Astrocyte (in vitro differentiated cells and primary cell): ENCODE results near the gene FAM219A.

Experiments used
- CTCF ChIP-seq: IDR thresholded peaks from 2 replicates; pipeline ENCODE4 v1.5.1; 2011; ENCODE audit warnings: low read depth, mild to moderate bottlenecking, inconsistent platforms, low read length, moderate library complexity; ENCODE audit not compliant: insufficient read depth
- EZH2 ChIP-seq: IDR thresholded peaks from 2 replicates; pipeline ENCODE4 v1.6.1; 2012; ENCODE audit warnings: mild to moderate bottlenecking, low read length, inconsistent platforms; ENCODE audit not compliant: insufficient read depth

DNA sequence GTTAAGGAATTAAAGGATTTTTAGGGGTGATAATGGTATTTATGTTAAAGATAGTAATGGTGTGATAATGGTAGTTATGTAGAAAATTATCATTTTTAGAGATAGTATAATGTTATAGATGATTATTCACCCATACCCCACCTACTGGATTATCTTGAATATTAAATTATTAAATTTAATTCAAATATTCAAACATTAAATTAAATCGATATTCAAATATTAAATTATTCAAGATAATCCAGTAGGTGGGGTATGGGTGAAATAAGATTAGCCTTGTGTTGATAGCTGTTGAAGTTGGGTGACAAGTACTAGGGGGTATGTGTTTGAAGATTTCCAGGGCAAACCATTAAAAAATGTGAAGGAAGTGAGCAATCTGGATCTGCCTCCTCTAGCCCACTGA, 15.6 kb downstream of the FAM219A start:
- no peak for TF ChIP-seq CTCF
- no peak for TF ChIP-seq EZH2
